Adrenal gland (tissue), 12 donors: ENCODE data around the gene NKIRAS1. TPM values are rescaled to one million over a fixed set of nuclear protein-coding genes. Genes with fewer than 3 reads are reported as not detected.
"Not testable (repeated sequence)": the region's sequence is repeated elsewhere in the genome, so short reads cannot be mapped to it uniquely, and the experiment has no call there.

Source experiments
- DNase-seq, 7 donors: peaks; one replicate each; pipeline ENCODE4 v3.0.0-alpha.2; 2019 to 2020
- H3K27ac ChIP-seq, 5 donors: fragments of 200-600 bp; sonication (generic) in 4 of 5; 1 replicate in 3 of 5; 2 replicates in 2 of 5; pipeline versions ENCODE4 v1.5.1 to v1.8.0; 2016 to 2020; ENCODE audit warnings: mild to moderate bottlenecking in 1 of 5
- H3K27me3 ChIP-seq: fragments of 200-600 bp; 2 replicates; pipeline ENCODE4 v1.8.0; 2021
- H3K36me3 ChIP-seq, 2 donors: fragments of 200-600 bp; replicated peaks in 1 of 2; 1 replicate in 1 of 2; 2 replicates in 1 of 2; pipeline versions ENCODE4 v1.5.1 to v1.8.0; 2018 to 2022
- H3K4me1 ChIP-seq, 2 donors: fragments of 200-600 bp; replicated peaks in 1 of 2; 1 replicate in 1 of 2; 2 replicates in 1 of 2; pipeline versions ENCODE4 v1.5.1 to v1.8.0; 2018 to 2021
- H3K4me3 ChIP-seq, 4 donors: fragments of 200-600 bp; sonication (generic) in 3 of 4; one replicate each; pipeline ENCODE4 v1.5.1; 2016 to 2018
- H3K9me3 ChIP-seq, 3 donors: fragments of 200-600 bp; sonication (generic) in 1 of 3; replicated peaks in 1 of 3; 1 replicate in 2 of 3; 2 replicates in 1 of 3; pipeline versions ENCODE4 v1.5.1 to v1.8.0; 2016 to 2021
- POLR2A ChIP-seq, 2 donors: fragments of 450-650 bp; IDR thresholded peaks; one replicate each; pipeline ENCODE4 v1.6.1; 2017; ENCODE audit warnings: antibody characterized with exemption in 2 of 2, mild to moderate bottlenecking in 2 of 2, moderate library complexity in 1 of 2
- WGBS, 4 donors: extraction: QIAGEN DNeasy Blood & Tissue Kit in 2 of 4; methylation state at CpG; one replicate each; pipeline versions ENCODE4 v1.1.5 to v1.1.7; 2013 to 2017; 5-methylcytosine and 5-hydroxymethylcytosine counted together
- intact Hi-C, 2 donors: fragments of 100-400 bp; cut with DNase I; formaldehyde crosslinking; loops; one replicate each; pipeline versions ENCODE4 v1.14.1 to v1.15.0; 2022 to 2023
- polyA plus RNA-seq, 3 donors: library from polyadenylated mRNA; stranded (reverse); fragments of 200-250 nt in 2 of 3; fragments of 350-450 nt in 1 of 3; fragmentation: Illumina TruSeq in 1 of 3; extraction: RNeasy Lipid Tissue Mini Kit (QIAGEN cat#74804) in 1 of 3; gene quantifications; one replicate each; pipeline ENCODE4 v1.2.3, GENCODE V29; 2013 to 2014
- total RNA-seq, 9 donors: library from RNA; depleted of rRNA in 4 of 9; stranded (reverse); fragments of >200 nt in 4 of 9; fragments of 120-200 nt in 1 of 9; fragmentation: NEBNext Ultra II Directional in 1 of 9; extraction: Animal tissue kit (Norgen Biotek cat#: 25700) in 1 of 9; gene quantifications; one replicate each; pipeline versions ENCODE4 v1.1.0 to v1.2.4, GENCODE V29; 2013 to 2023
- TF ChIP-seq, protein P1 (sequence below), 6 experiments: fragments of 450-650 bp in 4 of 6; fragments of 200-600 bp in 2 of 6; sonication (generic) in 1 of 6; IDR thresholded peaks; 1 replicate in 5 of 6; 2 replicates in 1 of 6; pipeline versions ENCODE4 v1.5.1 to v1.8.0; 2016 to 2021; ENCODE audit warnings: antibody characterized with exemption in 6 of 6, mild to moderate bottlenecking in 2 of 6, moderate library complexity in 1 of 6
- donor health status: healthy with polysubstance abuse.
- donor health status: Bipolar disorder and iron deficiency.
- donor health status: DM: yes; HTN: yes; CAD: no.
- donor health status: DM: no; HTN: no; CAD: no.
- donor health status: DM: no; HTN: no; CAD: no.
- donor health status: DM: yes; HTN: yes; CAD: no.

The NKIRAS1 gene
- total and polyA plus RNA-seq, 12 donors: 6.7 to 36.5 (median 15.1) TPM

DNA sequence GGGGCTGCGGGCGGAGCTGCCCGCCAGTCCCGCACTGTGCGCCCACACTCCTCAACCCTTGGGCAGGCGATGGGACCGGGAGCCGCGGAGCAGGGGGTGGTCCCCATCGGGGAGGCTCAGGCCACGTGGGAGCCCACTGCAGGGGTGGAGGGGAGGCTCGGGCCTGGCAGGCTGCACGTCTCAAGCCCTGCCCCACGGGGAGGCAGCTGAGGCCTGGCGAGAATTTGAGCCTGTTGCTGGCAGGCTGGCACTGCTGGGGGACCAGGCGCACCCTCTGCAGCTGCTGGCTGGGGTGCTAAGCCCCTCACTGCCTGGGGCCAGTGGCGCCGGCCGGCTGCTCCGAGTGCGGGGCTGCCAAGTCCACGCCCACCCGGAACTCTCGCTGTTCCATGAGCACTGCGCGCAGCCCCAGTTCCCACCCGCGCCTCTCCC lies 34.3 kb downstream of the NKIRAS1 start:
- DNase-seq: no peak
- TF ChIP-seq, protein P1, sequence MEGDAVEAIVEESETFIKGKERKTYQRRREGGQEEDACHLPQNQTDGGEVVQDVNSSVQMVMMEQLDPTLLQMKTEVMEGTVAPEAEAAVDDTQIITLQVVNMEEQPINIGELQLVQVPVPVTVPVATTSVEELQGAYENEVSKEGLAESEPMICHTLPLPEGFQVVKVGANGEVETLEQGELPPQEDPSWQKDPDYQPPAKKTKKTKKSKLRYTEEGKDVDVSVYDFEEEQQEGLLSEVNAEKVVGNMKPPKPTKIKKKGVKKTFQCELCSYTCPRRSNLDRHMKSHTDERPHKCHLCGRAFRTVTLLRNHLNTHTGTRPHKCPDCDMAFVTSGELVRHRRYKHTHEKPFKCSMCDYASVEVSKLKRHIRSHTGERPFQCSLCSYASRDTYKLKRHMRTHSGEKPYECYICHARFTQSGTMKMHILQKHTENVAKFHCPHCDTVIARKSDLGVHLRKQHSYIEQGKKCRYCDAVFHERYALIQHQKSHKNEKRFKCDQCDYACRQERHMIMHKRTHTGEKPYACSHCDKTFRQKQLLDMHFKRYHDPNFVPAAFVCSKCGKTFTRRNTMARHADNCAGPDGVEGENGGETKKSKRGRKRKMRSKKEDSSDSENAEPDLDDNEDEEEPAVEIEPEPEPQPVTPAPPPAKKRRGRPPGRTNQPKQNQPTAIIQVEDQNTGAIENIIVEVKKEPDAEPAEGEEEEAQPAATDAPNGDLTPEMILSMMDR (IDR thresholded peaks at IDR 0.05): no peak
- TF ChIP-seq POLR2A (IDR thresholded peaks at IDR 0.05): no peak
- no peaks in the 10 kb centered on the region for H3K9me3 ChIP-seq
- 98% methylated on average over 7 to 28 of the region's 28 CpGs for WGBS, 4 donors
- peaks cover 0 to 1% of the 10 kb centered on the region in 2 donors for H3K4me1 ChIP-seq
- no peaks in the 10 kb centered on the region for H3K36me3 ChIP-seq
- no peaks in the 10 kb centered on the region for H3K27me3 ChIP-seq
- intact Hi-C loops: no loop called here
- H3K4me3 ChIP-seq: no peak overlapping the region
- no peak overlapping the region for H3K27ac ChIP-seq

DNA sequence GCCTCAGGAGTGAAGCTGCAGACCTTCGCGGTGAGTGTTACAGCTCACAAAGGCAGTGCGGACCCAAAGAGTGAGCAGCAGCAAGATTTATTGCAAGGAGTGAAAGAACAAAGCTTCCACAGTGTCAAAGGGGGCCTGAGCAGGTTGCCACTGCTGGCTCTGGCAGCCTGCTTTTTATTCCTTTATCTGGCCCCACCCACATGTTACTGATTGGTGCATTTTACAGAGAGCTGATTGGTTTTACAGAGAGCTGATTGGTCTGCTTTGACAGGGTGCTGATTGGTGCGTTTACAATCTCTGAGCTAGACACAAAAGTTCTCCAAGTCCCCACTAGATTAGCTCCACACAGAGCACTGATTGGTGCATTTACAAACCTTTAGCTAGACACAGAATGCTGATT lies 34.8 kb downstream of the NKIRAS1 start:
- H3K4me1 ChIP-seq, H3K9me3 ChIP-seq, H3K27ac ChIP-seq, H3K27me3 ChIP-seq, H3K36me3 ChIP-seq, DNase-seq, H3K4me3 ChIP-seq, intact Hi-C loops: not testable (repeated sequence)
- 75 to 94% (median 81%) methylated on average over 4 of the region's 4 CpGs for WGBS, 4 donors

DNA sequence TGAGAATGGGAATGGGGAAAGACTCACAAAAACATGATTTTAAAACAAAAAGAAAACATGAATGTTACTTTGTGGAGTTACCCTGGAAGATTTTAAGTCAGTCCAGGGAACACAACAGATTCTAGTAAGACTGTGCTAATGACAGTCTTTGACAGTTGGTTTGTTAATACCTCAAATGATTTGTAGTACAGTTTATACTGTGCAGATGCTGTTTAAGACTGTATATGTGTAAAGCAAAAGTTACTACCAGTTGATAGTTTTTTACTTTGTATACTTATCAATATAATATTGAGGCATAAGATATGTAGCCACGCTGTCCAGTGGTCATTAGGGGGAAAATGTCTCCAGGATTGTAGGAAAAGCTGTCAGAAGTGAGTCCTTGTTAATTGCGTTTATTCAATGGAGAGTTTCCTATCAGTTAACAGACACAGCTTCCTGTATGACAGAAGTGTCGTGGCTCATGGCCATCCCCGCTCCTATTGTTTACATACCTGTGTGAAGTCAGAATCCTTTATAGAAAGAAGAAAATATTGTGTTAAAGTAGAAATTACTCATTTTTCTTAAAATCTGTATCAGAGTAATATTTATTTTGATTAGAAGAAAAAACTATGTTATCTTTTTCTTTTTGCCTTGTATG lies 36.0 kb downstream of the NKIRAS1 start:
- Histone ChIP-seq H3K4me1 (peaks cover 0 to 9% of the 10 kb centered on the region in 2 donors), H3K27me3 (no peaks in the 10 kb centered on the region), H3K4me3 (no peak overlapping the region), H3K36me3 (no peaks in the 10 kb centered on the region), H3K9me3 (no peaks in the 10 kb centered on the region), H3K27ac (no peak overlapping the region)
- intact Hi-C loops: no loop called here
- DNase-seq: no peak
- WGBS, 4 donors: 53 to 64% (median 58%) methylated on average over 4 of the region's 4 CpGs
- TF ChIP-seq, protein P1 (IDR thresholded peaks at IDR 0.05): no peak
- no peak for TF ChIP-seq POLR2A (IDR thresholded peaks at IDR 0.05)

DNA sequence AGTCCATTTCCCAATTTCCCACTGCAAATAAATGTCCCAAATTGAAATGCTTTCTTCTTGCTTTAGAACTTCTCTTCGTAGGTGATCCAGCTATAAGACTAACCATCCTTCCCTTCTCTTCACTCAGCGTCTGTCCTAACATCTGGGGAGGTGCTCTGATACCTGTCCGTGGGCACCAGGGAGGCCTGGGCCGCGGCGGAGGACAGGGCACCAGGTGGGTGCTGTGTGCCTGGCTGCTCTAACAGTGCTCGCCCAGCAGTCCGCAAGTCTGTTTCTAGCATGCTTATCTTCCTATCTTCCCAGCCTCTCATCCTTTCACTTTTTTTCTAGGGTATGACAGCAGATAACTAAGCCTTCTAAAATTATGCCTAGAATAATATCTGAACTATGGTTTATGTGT lies 37.3 kb downstream of the NKIRAS1 start:
- Histone ChIP-seq H3K4me3 (no peak overlapping the region), H3K4me1 (peaks cover 5 to 14% of the 10 kb centered on the region in 2 donors), H3K36me3 (no peaks in the 10 kb centered on the region), H3K27ac (no peak overlapping the region), H3K27me3 (no peaks in the 10 kb centered on the region), H3K9me3 (no peaks in the 10 kb centered on the region)
- TF ChIP-seq, protein P1 (IDR thresholded peaks at IDR 0.05): no peak
- TF ChIP-seq POLR2A (IDR thresholded peaks at IDR 0.05): no peak
- DNase-seq: no peak
- intact Hi-C loops: no loop called here
- 93 to 99% (median 94%) methylated on average over 8 of the region's 8 CpGs for WGBS, 4 donors
